Renal cortical epithelial cell (primary cell): ENCODE data around the gene SLC25A4. TPM values are rescaled to one million over a fixed set of nuclear protein-coding genes. Genes with fewer than 3 reads are reported as not detected.
"Not testable (repeated sequence)": the region's sequence is repeated elsewhere in the genome, so short reads cannot be mapped to it uniquely, and the experiment has no call there.

Source experiments
- DNase-seq: peaks from one replicate; pipeline ENCODE4 v3.0.0-alpha.2; 2011; ENCODE audit warnings: low read depth
- total RNA-seq: library from RNA; depleted of rRNA; stranded (reverse); fragments of >200 nt; gene quantifications from 2 replicates; pipeline ENCODE4 v1.2.3, GENCODE V29; 2014

The SLC25A4 gene
- 25.7 and 30.9 TPM in 2 replicates for total RNA-seq

GRCh38 chr4:185142912-185143600 is at the start of gene SLC25A4:
SLC25A4 (plus strand) TSS chr4:185143266; CDS start chr4:185143373, 107 bp downstream.
- DNase-seq: peak; percentile 40

DNA sequence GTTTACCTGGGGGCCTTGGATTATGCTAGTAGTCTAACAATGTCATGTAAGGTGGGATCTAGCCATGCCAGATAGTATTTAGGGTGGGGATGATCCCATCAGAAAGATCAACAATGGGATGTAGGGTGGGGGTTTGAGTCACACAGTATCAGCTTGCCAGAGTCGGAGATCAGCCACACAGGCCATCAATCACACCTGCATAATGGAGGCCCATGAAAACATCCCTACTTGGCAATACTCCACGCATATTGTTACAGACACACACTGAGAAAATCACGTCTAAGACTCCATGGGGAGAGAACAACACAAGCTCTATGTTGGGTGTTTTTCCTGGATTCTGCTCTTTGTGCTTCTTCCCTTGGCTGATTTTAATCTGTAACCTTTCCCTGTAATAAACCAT is 49.5 kb upstream of the SLC25A4 start:
- no peak for DNase-seq

DNA sequence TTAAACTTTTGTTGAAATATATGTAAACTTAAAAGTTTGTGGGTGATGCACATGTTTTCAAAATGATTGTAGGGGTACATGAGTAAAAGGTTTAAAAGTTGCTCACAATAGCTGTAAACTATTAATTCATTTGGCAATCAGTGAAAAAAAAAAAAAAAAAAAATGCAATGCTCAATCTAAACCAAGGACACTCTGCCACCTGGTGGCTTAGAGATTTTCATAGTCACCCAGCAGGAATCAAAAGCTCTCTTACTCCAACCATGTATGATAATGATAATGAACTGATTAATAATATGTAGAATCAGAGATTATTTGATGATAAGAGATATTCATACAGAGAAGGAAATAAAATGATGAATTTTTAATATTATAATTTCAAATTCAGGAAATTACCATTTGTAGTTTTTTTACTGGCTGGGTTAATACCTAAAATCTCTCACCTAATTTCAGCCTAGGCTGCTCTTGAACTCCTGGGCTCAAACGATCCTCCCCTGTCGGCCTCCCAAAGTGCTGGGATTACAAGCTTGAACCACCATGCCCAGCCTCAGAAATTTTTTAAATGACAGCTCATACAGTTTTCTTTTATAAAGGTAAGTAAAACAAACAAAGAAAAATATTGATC is 46.9 kb upstream of the SLC25A4 start:
- DNase-seq: peak; percentile 59

- no peak for DNase-seq
These were observed 44.6 kb upstream of the SLC25A4 start for GRCh38 chr4:185098474-185098873.

DNA sequence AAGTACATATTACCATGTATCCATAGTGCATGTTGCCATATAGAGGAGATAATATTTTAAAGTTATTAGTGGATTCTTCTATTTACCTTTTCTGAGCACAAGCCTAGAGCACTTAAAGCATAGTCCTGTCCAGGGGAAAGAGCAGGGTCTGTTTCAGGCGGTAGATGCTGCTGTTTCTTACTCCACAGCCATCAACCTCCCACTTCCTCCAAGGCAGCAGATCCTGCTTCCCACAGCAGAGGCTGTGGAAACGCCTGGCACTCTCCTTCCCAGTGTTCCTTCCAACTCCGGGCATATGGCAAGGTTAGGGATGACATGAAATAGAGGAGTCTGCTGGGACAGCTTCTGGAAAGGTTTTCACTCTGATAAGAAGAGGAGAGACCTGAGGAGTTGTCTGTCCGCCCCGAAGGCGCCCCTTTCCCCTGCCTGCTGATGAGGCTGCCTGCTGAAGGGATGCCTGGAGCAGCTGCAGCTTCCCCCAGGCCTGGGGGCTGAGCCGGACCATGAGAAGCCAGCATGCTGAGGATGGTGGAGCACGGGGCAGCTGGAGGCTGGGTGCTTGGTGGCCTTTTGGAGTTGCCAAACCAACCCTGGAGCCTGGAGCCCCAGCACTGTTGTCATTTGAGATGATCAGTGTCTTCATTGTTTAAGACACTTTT is 43.9 kb upstream of the SLC25A4 start:
- no peak for DNase-seq

GRCh38 chr4:185099940-185100339 is 43.1 kb upstream of the SLC25A4 start:
- DNase-seq: no peak

DNA sequence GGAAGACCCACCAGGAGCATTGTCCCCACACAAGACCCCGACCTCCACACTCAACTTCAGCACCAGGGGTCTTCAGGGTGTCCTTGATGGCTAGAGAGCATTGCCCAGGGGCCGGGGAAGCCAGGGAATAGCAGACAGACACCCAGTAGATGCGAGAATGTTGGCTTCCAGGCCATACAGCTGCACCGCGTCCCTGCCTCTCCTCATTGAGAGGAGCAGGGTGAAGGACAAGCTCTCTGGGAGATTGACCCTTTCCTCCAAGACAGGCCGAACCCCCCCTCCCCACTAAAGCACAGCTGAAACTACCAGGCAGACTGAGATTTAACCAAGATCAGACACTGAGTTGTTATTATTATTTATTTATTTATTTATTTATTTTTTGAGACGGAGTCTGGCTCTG is 42.6 kb upstream of the SLC25A4 start:
- DNase-seq: no peak

- DNase-seq: no peak
These were observed 41.6 kb upstream of the SLC25A4 start for GRCh38 chr4:185101354-185101890.

GRCh38 chr4:185104733-185105132 is 38.3 kb upstream of the SLC25A4 start:
- DNase-seq: no peak

- DNase-seq: no peak
These were observed 36.7 kb upstream of the SLC25A4 start for GRCh38 chr4:185106353-185106752.

- DNase-seq: not testable (repeated sequence)
These were observed 35.5 kb upstream of the SLC25A4 start for GRCh38 chr4:185107574-185107973.

DNA sequence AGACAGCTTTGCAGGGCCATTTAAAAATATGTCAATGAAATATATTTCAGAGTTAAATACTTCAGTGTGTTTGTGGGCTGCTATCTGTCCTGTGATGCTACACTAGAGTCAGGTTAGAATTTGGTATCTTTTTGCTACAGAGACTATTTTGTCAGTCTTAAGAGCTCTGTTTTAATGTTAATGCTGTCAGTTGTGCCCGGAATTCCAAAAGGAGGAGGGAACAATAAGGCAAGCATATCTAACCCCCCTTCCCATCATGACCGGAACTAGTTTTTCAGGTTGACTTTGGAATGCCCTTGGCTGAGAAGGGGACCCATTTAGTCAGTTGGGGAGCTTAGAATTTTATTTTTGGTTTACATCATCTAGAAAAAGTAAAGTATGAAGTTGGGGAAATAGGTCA is 34.9 kb upstream of the SLC25A4 start:
- DNase-seq: peak; percentile 38

- DNase-seq: peak; percentile 95
These were observed 34.4 kb upstream of the SLC25A4 start for GRCh38 chr4:185108669-185109068.

- DNase-seq: no peak
These were observed 33.3 kb upstream of the SLC25A4 start for GRCh38 chr4:185109736-185110135.

- DNase-seq: peak; percentile 94
These were observed 32.7 kb upstream of the SLC25A4 start for GRCh38 chr4:185110375-185110823.

- DNase-seq: peak; percentile 99
These were observed 31.0 kb upstream of the SLC25A4 start for GRCh38 chr4:185112104-185112503.

- DNase-seq: no peak
These were observed 29.7 kb upstream of the SLC25A4 start for GRCh38 chr4:185113340-185113739.

- DNase-seq: peak; percentile 89
These were observed 27.2 kb upstream of the SLC25A4 start for GRCh38 chr4:185115827-185116232.

DNA sequence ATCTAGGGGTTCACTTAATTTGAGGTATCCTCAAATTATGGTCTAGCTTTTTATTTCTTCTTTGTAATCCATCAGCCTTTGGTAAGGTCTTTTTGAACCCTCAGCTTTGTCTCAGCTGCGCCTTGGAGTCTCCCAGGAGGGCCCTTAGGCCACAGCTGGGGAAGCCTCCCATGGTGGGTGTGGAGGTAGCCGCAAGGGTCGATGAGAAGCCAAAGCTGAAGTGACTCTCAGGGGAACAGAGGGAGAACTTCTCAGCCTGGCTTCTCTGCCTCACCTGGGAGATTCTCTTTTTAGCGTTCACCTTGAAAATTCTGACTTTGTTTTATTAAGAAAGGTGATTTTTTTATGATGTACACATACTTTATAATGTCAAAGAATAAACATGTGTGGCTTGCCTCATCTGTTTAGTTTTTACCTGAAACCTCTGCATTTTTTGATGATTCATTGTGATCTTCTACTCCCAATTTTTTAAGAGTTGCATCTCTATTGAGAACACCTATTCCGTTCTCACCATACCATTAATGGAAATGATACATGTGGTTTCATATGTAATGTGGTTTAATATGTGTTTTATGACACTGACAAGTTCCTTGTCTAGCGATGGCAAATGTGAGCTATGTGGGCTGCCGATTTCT is 25.6 kb upstream of the SLC25A4 start:
- no peak for DNase-seq

DNA sequence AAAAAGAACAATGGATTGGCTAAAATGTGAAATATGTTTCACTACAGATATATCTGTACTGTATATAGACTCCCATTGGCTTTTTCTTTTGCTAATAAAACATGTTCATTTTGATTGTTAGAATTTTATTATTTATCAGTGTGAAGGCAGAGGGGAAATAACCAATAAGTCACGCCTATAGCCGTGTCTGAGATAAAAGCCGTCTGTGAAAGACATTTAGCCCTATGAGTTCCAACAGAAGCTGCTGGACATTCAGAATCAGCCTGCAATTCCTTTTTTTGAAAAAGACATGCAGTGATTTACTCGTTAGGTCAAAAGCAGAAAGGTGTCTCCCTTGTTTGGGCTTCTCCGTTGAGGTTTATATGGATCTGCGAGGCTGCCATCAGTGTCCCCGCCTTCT is 24.2 kb upstream of the SLC25A4 start:
- DNase-seq: no peak

GRCh38 chr4:185119467-185119866 is 23.6 kb upstream of the SLC25A4 start:
- not testable (repeated sequence) for DNase-seq
